Activated CD4-positive, alpha-beta T cell treated with anti-CD3 and anti-CD28 coated beads, Interleukin-2, amount 10 ng/mL, durations not matched to agents 7 days and 5 days (primary cell): Measurements from ENCODE around the gene TMEM184B. TPM values are rescaled to one million over a fixed set of nuclear protein-coding genes. Genes with fewer than 3 reads are reported as not detected.
"Not testable (repeated sequence)": the region's sequence is repeated elsewhere in the genome, so short reads cannot be mapped to it uniquely, and the experiment has no call there.

Experiments used
- CTCF ChIA-PET: fragments of 350-600 bp; sonication (Branson Sonifier 250); formaldehyde crosslinking; loops from one replicate; lab custom pipeline; 2021; ENCODE audit warnings: antibody characterized with exemption; lab: Charles Lee
- POLR2A ChIA-PET: fragments of 350-600 bp; sonication (Branson Sonifier 250); formaldehyde crosslinking; loops from one replicate; lab custom pipeline; 2021; ENCODE audit warnings: antibody characterized with exemption; lab: Charles Lee
- DNase-seq: peaks from one replicate; pipeline ENCODE4 v3.0.0-alpha.2; 2020
- H3K27ac Mint-ChIP-seq: one replicate; pipeline ENCODE4 v1.8.0; 2021; ENCODE audit warnings: mild to moderate bottlenecking, moderate library complexity, mixed read lengths
- H3K27me3 Mint-ChIP-seq: one replicate; pipeline ENCODE4 v1.8.0; 2021; ENCODE audit warnings: mixed read lengths
- H3K36me3 Mint-ChIP-seq: one replicate; pipeline ENCODE4 v1.8.0; 2021; ENCODE audit warnings: low read depth, mixed read lengths
- H3K4me1 Mint-ChIP-seq: one replicate; pipeline ENCODE4 v1.8.0; 2021; ENCODE audit warnings: mixed read lengths
- H3K4me3 Mint-ChIP-seq: one replicate; pipeline ENCODE4 v1.8.0; 2021; ENCODE audit warnings: mild to moderate bottlenecking, moderate library complexity, mixed read lengths
- H3K9me3 Mint-ChIP-seq: one replicate; pipeline ENCODE4 v1.8.0; 2021; ENCODE audit warnings: mixed read lengths
- total RNA-seq, 2 experiments: library from RNA; stranded (reverse); gene quantifications; one replicate each; pipeline ENCODE4 v1.2.3, GENCODE V29; 2021

TMEM184B gene
- total RNA-seq, 2 experiments from 2014 or later, result 33.8 to 34.5 TPM

- POLR2A ChIA-PET, H3K27ac Mint-ChIP-seq, H3K27me3 Mint-ChIP-seq, H3K9me3 Mint-ChIP-seq, DNase-seq, H3K4me3 Mint-ChIP-seq, H3K4me1 Mint-ChIP-seq, H3K36me3 Mint-ChIP-seq: not testable (repeated sequence)
- CTCF ChIA-PET, result interaction anchor here (0.6 to 1.4 kb wide), 3 partner anchors 11 to 240 kb away, joined by 3 to 5 read pairs (median 4); no protein-coding TSS in a partner anchor
These were observed 39.0 kb downstream of the TMEM184B start for GRCh38 chr22:38233856-38234255.

GRCh38 chr22:38233427-38233826 is 39.4 kb downstream of the TMEM184B start:
- peaks cover 8% of the 10 kb centered on the region for H3K4me1 Mint-ChIP-seq
- H3K9me3 Mint-ChIP-seq, result no peaks in the 10 kb centered on the region
- CTCF ChIA-PET, result interaction anchor here (1.4 kb wide), 1 partner anchor 181 kb away, joined by 5 read pairs; no protein-coding TSS in a partner anchor
- no peak overlapping the region for H3K4me3 Mint-ChIP-seq
- POLR2A ChIA-PET, result no interaction called here
- H3K27ac Mint-ChIP-seq, result no peak overlapping the region
- no peak for DNase-seq
- no peaks in the 10 kb centered on the region for H3K27me3 Mint-ChIP-seq
- H3K36me3 Mint-ChIP-seq, result peaks cover 9% of the 10 kb centered on the region

GRCh38 chr22:38232196-38232595 is 40.6 kb downstream of the TMEM184B start:
- Mint-ChIP-seq H3K27me3 (no peaks in the 10 kb centered on the region), H3K4me3 (no peak overlapping the region), H3K9me3 (no peaks in the 10 kb centered on the region), H3K27ac (peak overlapping the region; percentile 26), H3K4me1 (peaks cover 8% of the 10 kb centered on the region), H3K36me3 (peaks cover 9% of the 10 kb centered on the region)
- DNase-seq, result no peak
- ChIA-PET POLR2A (no interaction called here), CTCF (no interaction called here)

- H3K4me1 Mint-ChIP-seq, result peaks cover 8% of the 10 kb centered on the region
- DNase-seq, result no peak
- H3K27me3 Mint-ChIP-seq, result no peaks in the 10 kb centered on the region
- H3K36me3 Mint-ChIP-seq, result peaks cover 9% of the 10 kb centered on the region
- ChIA-PET CTCF (interaction anchor here (1.0 to 1.3 kb wide), 2 partner anchors 16 to 28 kb away, joined by 3 read pairs; no protein-coding TSS in a partner anchor), POLR2A (no interaction called here)
- no peak overlapping the region for H3K4me3 Mint-ChIP-seq
- H3K27ac Mint-ChIP-seq, result no peak overlapping the region
- H3K9me3 Mint-ChIP-seq, result no peaks in the 10 kb centered on the region
These were observed 41.9 kb downstream of the TMEM184B start for GRCh38 chr22:38230916-38231315.

- Mint-ChIP-seq H3K9me3 (no peaks in the 10 kb centered on the region), H3K27me3 (no peaks in the 10 kb centered on the region), H3K36me3 (peaks cover 9% of the 10 kb centered on the region), H3K4me1 (peaks cover 8% of the 10 kb centered on the region), H3K27ac (no peak overlapping the region), H3K4me3 (no peak overlapping the region)
- DNase-seq, result peak; percentile 36
- ChIA-PET POLR2A (no interaction called here), CTCF (interaction anchor here (1.0 to 1.6 kb wide), 4 partner anchors 15 to 178 kb away, joined by 3 to 5 read pairs (median 3); no protein-coding TSS in a partner anchor)
These were observed 42.5 kb downstream of the TMEM184B start for GRCh38 chr22:38230108-38230825.

GRCh38 chr22:38228873-38229740 is 43.7 kb downstream of the TMEM184B start:
- Mint-ChIP-seq H3K36me3 (peaks cover 9% of the 10 kb centered on the region), H3K27me3 (no peaks in the 10 kb centered on the region), H3K4me1 (peaks cover 8% of the 10 kb centered on the region), H3K27ac (peak overlapping the region; percentile 20), H3K4me3 (no peak overlapping the region), H3K9me3 (no peaks in the 10 kb centered on the region)
- no peak for DNase-seq
- CTCF ChIA-PET, result interaction anchor here (1.1 to 1.6 kb wide), 2 partner anchors 122 to 177 kb away, joined by 3 to 5 read pairs; no protein-coding TSS in a partner anchor
- POLR2A ChIA-PET, result interaction anchor here (0.6 kb wide), 1 partner anchor 281 kb away, joined by 3 read pairs; no protein-coding TSS in a partner anchor

- Mint-ChIP-seq H3K4me3 (no peak overlapping the region), H3K27me3 (no peaks in the 10 kb centered on the region), H3K36me3 (peaks cover 9% of the 10 kb centered on the region), H3K27ac (peak overlapping the region; percentile 20), H3K4me1 (peaks cover 8% of the 10 kb centered on the region), H3K9me3 (no peaks in the 10 kb centered on the region)
- ChIA-PET CTCF (no interaction called here), POLR2A (interaction anchor here (0.6 kb wide), 1 partner anchor 280 kb away, joined by 3 read pairs; no protein-coding TSS in a partner anchor)
- no peak for DNase-seq
These were observed 44.4 kb downstream of the TMEM184B start for GRCh38 chr22:38228326-38228872.

- ChIA-PET POLR2A (no interaction called here), CTCF (no interaction called here)
- Mint-ChIP-seq H3K4me1 (peaks cover 8% of the 10 kb centered on the region), H3K27me3 (no peaks in the 10 kb centered on the region), H3K4me3 (no peak overlapping the region), H3K9me3 (no peaks in the 10 kb centered on the region), H3K27ac (peak overlapping the region; percentile 9), H3K36me3 (peaks cover 9% of the 10 kb centered on the region)
- DNase-seq, result no peak
These were observed 45.8 kb downstream of the TMEM184B start for GRCh38 chr22:38226853-38227649.

- no peak overlapping the region for H3K4me3 Mint-ChIP-seq
- H3K27ac Mint-ChIP-seq, result no peak overlapping the region
- H3K9me3 Mint-ChIP-seq, result no peaks in the 10 kb centered on the region
- H3K36me3 Mint-ChIP-seq, result no peaks in the 10 kb centered on the region
- POLR2A ChIA-PET, result no interaction called here
- H3K27me3 Mint-ChIP-seq, result no peaks in the 10 kb centered on the region
- DNase-seq, result no peak
- CTCF ChIA-PET, result interaction anchor here (0.5 to 1.8 kb wide), 3 partner anchors 11 to 107 kb away, joined by 3 to 7 read pairs (median 4); no protein-coding TSS in a partner anchor
- peaks cover 9% of the 10 kb centered on the region for H3K4me1 Mint-ChIP-seq
These were observed 49.4 kb downstream of the TMEM184B start for GRCh38 chr22:38223289-38223960.

- CTCF ChIA-PET, result interaction anchor here (0.5 to 1.8 kb wide), 2 partner anchors 12 to 106 kb away, joined by 3 to 4 read pairs; no protein-coding TSS in a partner anchor
- no peak for DNase-seq
- H3K36me3 Mint-ChIP-seq, result no peaks in the 10 kb centered on the region
- H3K27ac Mint-ChIP-seq, result no peak overlapping the region
- no peak overlapping the region for H3K4me3 Mint-ChIP-seq
- no peaks in the 10 kb centered on the region for H3K27me3 Mint-ChIP-seq
- peaks cover 15% of the 10 kb centered on the region for H3K4me1 Mint-ChIP-seq
- POLR2A ChIA-PET, result no interaction called here
- no peaks in the 10 kb centered on the region for H3K9me3 Mint-ChIP-seq
These were observed 50.1 kb downstream of the TMEM184B start for GRCh38 chr22:38222797-38223119.

GRCh38 chr22:38221908-38222796 is 50.7 kb downstream of the TMEM184B start:
- H3K4me1 Mint-ChIP-seq, result peaks cover 16% of the 10 kb centered on the region
- no peaks in the 10 kb centered on the region for H3K9me3 Mint-ChIP-seq
- H3K27me3 Mint-ChIP-seq, result no peaks in the 10 kb centered on the region
- ChIA-PET CTCF (interaction anchor here (1.8 kb wide), 1 partner anchor 12 kb away, joined by 4 read pairs; no protein-coding TSS in a partner anchor), POLR2A (no interaction called here)
- H3K4me3 Mint-ChIP-seq, result no peak overlapping the region
- H3K27ac Mint-ChIP-seq, result no peak overlapping the region
- DNase-seq, result no peak
- H3K36me3 Mint-ChIP-seq, result no peaks in the 10 kb centered on the region
